GM21423 (cell line): ENCODE measurements around the gene DGCR2.

Experiments used
- ATAC-seq: cut with Tn5 transposase; IDR thresholded peaks from one replicate; pipeline ENCODE4 v1.9.1; 2021; ENCODE audit warnings: mild to moderate bottlenecking, moderate library complexity; ENCODE audit not compliant: unreplicated experiment

The DGCR2 gene

GRCh38 chr22:19147195-19147780 is 25.1 kb upstream of the DGCR2 start:
- no peak for ATAC-seq

GRCh38 chr22:19146215-19146968 is 24.2 kb upstream of the DGCR2 start:
- ATAC-seq = no peak

GRCh38 chr22:19143967-19144400 is 21.8 kb upstream of the DGCR2 start:
- ATAC-seq = peak; percentile 4

- ATAC-seq = no peak
These were observed 21.0 kb upstream of the DGCR2 start for GRCh38 chr22:19143212-19143611.

- ATAC-seq = no peak
These were observed 20.2 kb upstream of the DGCR2 start for GRCh38 chr22:19142394-19142793.

GRCh38 chr22:19139974-19140373 is 17.8 kb upstream of the DGCR2 start:
- ATAC-seq = no peak

GRCh38 chr22:19139001-19139356 is 16.8 kb upstream of the DGCR2 start:
- no peak for ATAC-seq

GRCh38 chr22:19138217-19139000 is 16.2 kb upstream of the DGCR2 start:
- ATAC-seq = no peak

- no peak for ATAC-seq
These were observed 15.4 kb upstream of the DGCR2 start for GRCh38 chr22:19137384-19138216.

- no peak for ATAC-seq
These were observed 14.7 kb upstream of the DGCR2 start for GRCh38 chr22:19136915-19137314.

GRCh38 chr22:19134874-19135273 is 12.7 kb upstream of the DGCR2 start:
- no peak for ATAC-seq

- ATAC-seq = no peak
These were observed 12.1 kb upstream of the DGCR2 start for GRCh38 chr22:19134176-19134831.

- ATAC-seq = no peak
These were observed 11.3 kb upstream of the DGCR2 start for GRCh38 chr22:19133561-19133960.

- no peak for ATAC-seq
These were observed 10.6 kb upstream of the DGCR2 start for GRCh38 chr22:19132693-19133400.

- no peak for ATAC-seq
These were observed 9.9 kb upstream of the DGCR2 start for GRCh38 chr22:19132153-19132552.

- no peak for ATAC-seq
These were observed 9.4 kb upstream of the DGCR2 start for GRCh38 chr22:19131685-19132015.

GRCh38 chr22:19130959-19131684 is 8.9 kb upstream of the DGCR2 start, which contains the start of gene TSSK2:
TSSK2 (plus strand) TSS chr22:19131308; CDS start chr22:19131400, 92 bp downstream.
- ATAC-seq = no peak

GRCh38 chr22:19129871-19130270 is 7.7 kb upstream of the DGCR2 start:
- no peak for ATAC-seq
